Kidney glomerular epithelial cell (primary cell): ENCODE results near the gene ZFAND2A.

Source experiments
- DNase-seq: peaks from one replicate; lab custom pipeline; 2025; lab: John Stamatoyannopoulos, UW

ZFAND2A gene

DNA sequence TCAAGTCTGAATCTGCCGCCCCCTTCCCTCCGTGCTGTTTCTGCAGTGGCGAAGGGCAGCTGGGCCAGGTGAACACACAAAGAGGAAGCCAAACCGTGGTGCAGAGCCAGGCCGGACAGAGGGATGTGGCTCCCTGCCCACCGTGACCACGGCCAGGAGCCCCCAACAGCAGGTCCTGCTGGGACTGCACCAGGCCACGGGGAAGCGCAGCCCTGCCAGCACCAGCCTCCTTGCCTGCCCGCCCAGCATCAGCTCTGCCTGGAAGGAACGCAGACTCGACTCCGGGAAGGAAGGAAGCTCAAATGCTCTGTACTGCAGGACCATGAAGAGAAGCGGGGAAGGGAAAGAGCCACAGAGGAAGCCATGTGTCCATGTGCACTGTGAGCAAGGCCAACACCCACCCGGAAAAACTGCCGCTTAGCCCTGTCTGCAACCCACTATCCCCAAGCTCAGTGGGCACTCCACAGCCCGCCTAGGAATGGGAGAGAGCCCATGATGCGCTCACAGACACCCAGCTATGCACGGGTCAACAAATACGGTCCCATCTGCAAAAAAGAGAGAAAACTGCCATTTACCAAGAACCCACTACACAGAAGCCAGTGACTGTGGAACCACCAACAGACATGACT is 53.1 kb downstream of the ZFAND2A start:
- no peak for DNase-seq

GRCh38 chr7:1106063-1106792 is 53.8 kb downstream of the ZFAND2A start:
- DNase-seq = no peak

DNA sequence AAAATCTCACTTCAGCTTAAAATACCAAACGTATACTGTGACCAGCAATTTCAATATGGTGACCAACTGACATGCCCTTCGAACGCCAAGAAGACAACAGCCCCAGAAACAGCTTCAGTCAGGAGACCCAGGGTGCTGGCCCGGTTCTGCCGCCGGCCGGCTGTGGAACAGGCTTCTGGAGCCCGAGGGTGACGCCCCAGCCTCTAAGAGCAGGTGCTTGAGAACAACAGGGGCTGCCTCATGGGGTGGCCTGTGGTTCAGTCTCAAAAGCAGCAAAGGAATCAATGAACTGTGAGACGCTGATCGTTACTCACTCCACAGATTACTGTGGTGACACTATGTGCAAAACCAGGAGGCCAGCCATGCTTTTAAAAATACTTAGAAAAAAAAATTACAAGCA is 54.8 kb downstream of the ZFAND2A start:
- DNase-seq = no peak

GRCh38 chr7:1104516-1105179 is 55.3 kb downstream of the ZFAND2A start:
- no peak for DNase-seq

GRCh38 chr7:1103789-1104515 is 56.0 kb downstream of the ZFAND2A start:
- no peak for DNase-seq

DNA sequence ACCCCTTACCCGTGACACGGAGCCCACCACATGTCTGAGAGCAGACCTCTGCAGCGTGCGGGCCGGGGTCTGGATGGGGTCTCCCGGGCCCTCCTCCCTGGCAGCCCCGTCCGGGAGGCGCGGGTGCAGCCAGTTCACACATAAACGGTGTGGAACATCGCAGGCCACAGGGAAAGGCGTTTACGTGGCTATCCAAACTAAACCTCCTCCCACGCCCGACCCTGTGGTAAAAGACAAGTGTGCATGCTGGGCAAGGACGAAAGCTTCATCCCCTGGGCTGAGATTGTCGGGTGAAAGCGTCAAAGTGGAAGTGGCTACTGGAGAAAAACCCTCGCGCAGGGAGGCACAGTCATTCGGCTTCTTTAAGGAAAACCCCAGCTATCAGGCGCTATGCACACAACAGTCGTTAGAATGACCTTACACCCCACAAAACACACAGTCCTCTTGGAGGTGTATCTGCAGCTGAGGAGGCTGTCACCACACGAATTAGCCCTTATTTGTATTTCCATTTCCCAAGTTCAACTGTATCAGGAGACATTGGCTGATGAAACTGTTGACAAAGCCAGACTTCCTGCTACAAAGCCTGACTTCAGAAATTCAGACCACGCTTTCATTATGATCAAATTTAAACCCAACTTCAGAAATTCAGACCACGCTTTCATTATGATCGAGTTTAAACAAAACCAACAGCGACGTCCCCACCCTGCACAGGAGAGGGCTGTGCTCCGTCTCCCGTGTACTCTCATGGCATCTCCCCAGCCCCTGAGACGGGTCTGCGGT is 56.8 kb downstream of the ZFAND2A start:
- DNase-seq = no peak
